OCI-LY7 (cell line): ENCODE results near the gene LMNTD2. TPM values are rescaled to one million over a fixed set of nuclear protein-coding genes. Genes with fewer than 3 reads are reported as not detected.

Source experiments
- BruUV-seq: library from RNA; stranded (reverse); fragments of 400-500 nt; replicated peaks from 2 replicates; lab custom pipeline; 2021; lab: Mats Ljungman, UMichigan
- CTCF ChIA-PET: fragments of 300-600 bp; sonication (Branson Sonifier 250); formaldehyde crosslinking; loops from one replicate; lab custom pipeline; 2022; ENCODE audit warnings: antibody characterized with exemption; ENCODE audit not compliant: unreplicated experiment; lab: Charles Lee
- POLR2A ChIA-PET: fragments of 300-600 bp; sonication (Branson Sonifier 250); formaldehyde crosslinking; loops from one replicate; lab custom pipeline; 2022; ENCODE audit warnings: antibody characterized with exemption; lab: Charles Lee
- DNase-seq: peaks from one replicate; pipeline ENCODE4 v3.0.0-alpha.2; 2015; ENCODE audit warnings: low spot score
- H2AFZ ChIP-seq: fragments of 200-600 bp; sonication (generic), shearing (Covaris generic); 2 replicates; pipeline ENCODE4 v1.6.1; 2014; ENCODE audit warnings: mild to moderate bottlenecking, antibody characterized with exemption, low read length, moderate library complexity
- H3K27ac ChIP-seq: fragments of 200-600 bp; sonication (generic); 2 replicates; pipeline ENCODE4 v1.5.1; 2014; ENCODE audit warnings: mixed run types, low read depth, mild to moderate bottlenecking, moderate library complexity, low read length, inconsistent platforms; ENCODE audit not compliant: poor library complexity, severe bottlenecking
- H3K36me3 ChIP-seq: fragments of 200-600 bp; sonication (generic); 2 replicates; pipeline ENCODE4 v1.6.1; 2014; ENCODE audit warnings: mild to moderate bottlenecking, antibody characterized with exemption, low read length, moderate library complexity, mixed read lengths; ENCODE audit not compliant: insufficient read depth
- H3K4me1 ChIP-seq: fragments of 200-600 bp; sonication (generic); 2 replicates; pipeline ENCODE4 v1.5.1; 2014; ENCODE audit warnings: mild to moderate bottlenecking, low read length; ENCODE audit not compliant: insufficient read depth, poor library complexity, severe bottlenecking
- H3K4me2 ChIP-seq: fragments of 200-600 bp; sonication (generic); 2 replicates; pipeline ENCODE4 v1.6.1; 2014; ENCODE audit warnings: mild to moderate bottlenecking, low read length
- H3K4me3 ChIP-seq: fragments of 200-600 bp; sonication (generic); 2 replicates; pipeline ENCODE4 v1.5.1; 2014; ENCODE audit warnings: mild to moderate bottlenecking, low read depth, low read length; ENCODE audit not compliant: poor library complexity, severe bottlenecking
- H3K79me2 ChIP-seq: fragments of 200-600 bp; sonication (generic); 2 replicates; pipeline ENCODE4 v1.6.1; 2016; ENCODE audit warnings: low read depth, mild to moderate bottlenecking, low read length, moderate library complexity, mixed read lengths; ENCODE audit not compliant: insufficient read depth
- H3K9me2 ChIP-seq: fragments of 200-600 bp; sonication (generic); 2 replicates; pipeline ENCODE4 v1.6.1; 2016; ENCODE audit warnings: mild to moderate bottlenecking, low read length, mixed read lengths; ENCODE audit not compliant: insufficient read depth
- H3K9me3 ChIP-seq: fragments of 200-600 bp; sonication (generic); 2 replicates; pipeline ENCODE4 v1.6.1; 2014; ENCODE audit warnings: mild to moderate bottlenecking, mixed run types, low read length, mixed read lengths
- H4K20me1 ChIP-seq: fragments of 200-600 bp; sonication (generic); 2 replicates; pipeline ENCODE4 v1.6.1; 2014; ENCODE audit warnings: mild to moderate bottlenecking, antibody characterized with exemption, low read length, moderate library complexity, mixed read lengths; ENCODE audit not compliant: insufficient read depth
- CTCF ChIP-seq: fragments of 200-600 bp; sonication (generic); conservative IDR thresholded peaks from 2 replicates; pipeline ENCODE4 v1.5.1; 2014; ENCODE audit warnings: mild to moderate bottlenecking, antibody characterized with exemption, low read length, moderate library complexity, mixed read lengths
- EZH2phosphoT487 ChIP-seq: fragments of 200-600 bp; sonication (generic); IDR thresholded peaks from 2 replicates; pipeline ENCODE4 v1.6.1; 2018; ENCODE audit warnings: low read depth, borderline replicate concordance, mild to moderate bottlenecking, mixed run types, antibody characterized with exemption, low read length, moderate library complexity, mixed read lengths
- intact Hi-C: fragments of 100-400 bp; cut with micrococcal nuclease; formaldehyde crosslinking; loops from one replicate; pipeline ENCODE4 v1.10.0; 2022; ENCODE audit not compliant: unreplicated experiment
- total RNA-seq, 2 experiments: library from RNA; depleted of rRNA in 1 of 2; stranded (reverse); fragments of >200 nt in 1 of 2; shearing (Covaris generic) in 1 of 2; gene quantifications; 2 replicates each; pipeline ENCODE4 v1.2.3, GENCODE V29; 2014 to 2022

LMNTD2 gene
- total RNA-seq, 2 experiments from 2014 or later, result 4.7 to 17.7 TPM

- intact Hi-C loops, result no loop called here
- Histone ChIP-seq H3K9me2 (no peaks in the 10 kb centered on the region), H3K4me1 (no peaks in the 10 kb centered on the region), H3K9me3 (no peaks in the 10 kb centered on the region; the same call in 1 of the 2 replicates), H3K4me2 (no peak overlapping the region), H3K4me3 (no peak overlapping the region), H3K27ac (no peak overlapping the region), H3K79me2 (no peaks in the 10 kb centered on the region), H3K36me3 (peaks cover 4% of the 10 kb centered on the region; the same call in 1 of the 2 replicates), H4K20me1 (no peaks in the 10 kb centered on the region), H2AFZ (no peak overlapping the region)
- ChIA-PET CTCF (no interaction called here), POLR2A (no interaction called here)
- no peak for DNase-seq
- TF ChIP-seq CTCF, result no peak
- TF ChIP-seq EZH2phosphoT487, result no peak
- no TSS peak for BruUV-seq
Observed at GRCh38 chr11:516400-516799, 44.1 kb downstream of the LMNTD2 start.

DNA sequence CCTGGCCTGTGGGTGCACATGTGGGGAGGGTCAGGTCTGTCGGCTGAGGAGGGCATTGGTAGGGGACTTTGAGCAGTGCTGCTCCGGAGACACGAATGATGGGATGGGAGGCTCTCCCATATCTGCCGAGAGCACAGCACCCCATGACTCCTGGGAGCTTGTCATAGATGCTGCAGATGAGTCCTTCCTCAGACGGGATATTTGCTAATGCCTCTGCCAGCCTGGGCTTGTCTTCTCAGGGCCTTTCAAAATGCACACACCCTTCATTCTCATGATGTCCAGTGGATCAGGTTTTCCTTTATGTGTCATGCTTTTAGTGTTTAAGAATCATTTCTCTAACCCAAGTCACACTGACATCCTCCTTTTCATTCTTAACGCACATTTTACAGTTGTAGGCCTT, 45.4 kb downstream of the LMNTD2 start:
- Histone ChIP-seq H3K4me1 (no peaks in the 10 kb centered on the region), H3K4me2 (no peak overlapping the region), H4K20me1 (no peaks in the 10 kb centered on the region), H2AFZ (no peak overlapping the region), H3K9me3 (no peaks in the 10 kb centered on the region; the same call in 1 of the 2 replicates), H3K79me2 (no peaks in the 10 kb centered on the region), H3K27ac (no peak overlapping the region), H3K4me3 (no peak overlapping the region), H3K9me2 (no peaks in the 10 kb centered on the region), H3K36me3 (peaks cover 4% of the 10 kb centered on the region; the same call in 1 of the 2 replicates)
- no peak for DNase-seq
- POLR2A ChIA-PET, result no interaction called here
- TF ChIP-seq EZH2phosphoT487, result no peak
- no peak for TF ChIP-seq CTCF
- intact Hi-C loops, result no loop called here
- CTCF ChIA-PET, result no interaction called here
- no TSS peak for BruUV-seq

GRCh38 chr11:514606-515005, 45.9 kb downstream of the LMNTD2 start:
- Histone ChIP-seq H3K4me1 (no peaks in the 10 kb centered on the region), H3K79me2 (no peaks in the 10 kb centered on the region), H3K9me3 (no peaks in the 10 kb centered on the region; the same call in 1 of the 2 replicates), H3K27ac (no peak overlapping the region), H2AFZ (no peak overlapping the region), H3K4me3 (no peak overlapping the region), H3K4me2 (no peak overlapping the region), H3K36me3 (peaks cover 4% of the 10 kb centered on the region; the same call in 1 of the 2 replicates), H4K20me1 (no peaks in the 10 kb centered on the region), H3K9me2 (no peaks in the 10 kb centered on the region)
- ChIA-PET POLR2A (no interaction called here), CTCF (no interaction called here)
- TF ChIP-seq CTCF (no peak), EZH2phosphoT487 (no peak)
- intact Hi-C loops, result no loop called here
- BruUV-seq, result no TSS peak
- DNase-seq, result no peak
